ENCODE results near the gene PRSS21.

PRSS21 gene

GRCh38 chr16:2860826-2861567 lies 44.0 kb downstream of the PRSS21 start:
- Histone ChIP-seq H3K4me3 (ENCODE audit: low read length) (no peak overlapping the region), H3K36me3 (replicated peaks; ENCODE audit: low read depth, low read length) (no peaks in the 10 kb centered on the region), H3K27ac (ENCODE audit: low read length) (no peak overlapping the region), H3K9ac (ENCODE audit: low read length) (no peak overlapping the region), H2AFZ (ENCODE audit: low read depth, low read length) (no peak overlapping the region), H3K27me3 (ENCODE audit: low read depth, low read length) (no peaks in the 10 kb centered on the region), H3K4me2 (ENCODE audit: low read length) (no peak overlapping the region), H3K4me1 (ENCODE audit: low read length) (no peaks in the 10 kb centered on the region), H3K9me3 (ENCODE audit: insufficient read depth, low read length) (no peaks in the 10 kb centered on the region), H3K79me2 (ENCODE audit: low read length) (no peaks in the 10 kb centered on the region), H4K20me1 (ENCODE audit: insufficient read depth, low read length) (no peaks in the 10 kb centered on the region)
- no peak for TF ChIP-seq EZH2phosphoT487 (IDR thresholded peaks at IDR 0.05; ENCODE audit: low read depth)
- TF ChIP-seq, protein P1, sequence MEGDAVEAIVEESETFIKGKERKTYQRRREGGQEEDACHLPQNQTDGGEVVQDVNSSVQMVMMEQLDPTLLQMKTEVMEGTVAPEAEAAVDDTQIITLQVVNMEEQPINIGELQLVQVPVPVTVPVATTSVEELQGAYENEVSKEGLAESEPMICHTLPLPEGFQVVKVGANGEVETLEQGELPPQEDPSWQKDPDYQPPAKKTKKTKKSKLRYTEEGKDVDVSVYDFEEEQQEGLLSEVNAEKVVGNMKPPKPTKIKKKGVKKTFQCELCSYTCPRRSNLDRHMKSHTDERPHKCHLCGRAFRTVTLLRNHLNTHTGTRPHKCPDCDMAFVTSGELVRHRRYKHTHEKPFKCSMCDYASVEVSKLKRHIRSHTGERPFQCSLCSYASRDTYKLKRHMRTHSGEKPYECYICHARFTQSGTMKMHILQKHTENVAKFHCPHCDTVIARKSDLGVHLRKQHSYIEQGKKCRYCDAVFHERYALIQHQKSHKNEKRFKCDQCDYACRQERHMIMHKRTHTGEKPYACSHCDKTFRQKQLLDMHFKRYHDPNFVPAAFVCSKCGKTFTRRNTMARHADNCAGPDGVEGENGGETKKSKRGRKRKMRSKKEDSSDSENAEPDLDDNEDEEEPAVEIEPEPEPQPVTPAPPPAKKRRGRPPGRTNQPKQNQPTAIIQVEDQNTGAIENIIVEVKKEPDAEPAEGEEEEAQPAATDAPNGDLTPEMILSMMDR (IDR thresholded peaks at IDR 0.05; ENCODE audit: low read depth, low read length): no peak

DNA sequence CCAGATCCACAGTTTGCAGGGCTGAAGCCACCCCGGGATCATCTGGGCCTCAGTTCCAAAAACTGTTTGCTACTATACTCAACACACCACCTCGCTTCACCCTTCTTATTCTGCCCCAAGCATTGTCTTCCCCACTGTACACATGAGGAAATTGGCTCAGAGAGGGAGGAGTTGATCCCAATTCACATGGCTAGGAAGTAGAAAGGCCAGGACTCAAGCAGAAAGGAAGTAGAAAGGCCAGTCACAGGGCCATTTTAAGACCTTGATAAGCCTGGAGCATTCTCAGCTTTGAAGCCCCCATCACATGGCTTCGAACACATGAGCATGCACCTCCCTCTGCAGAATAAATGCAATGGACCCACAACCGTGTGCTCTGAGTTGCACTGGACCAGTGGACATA lies 48.6 kb downstream of the PRSS21 start:
- H3K27ac ChIP-seq (ENCODE audit: low read length): no peak overlapping the region

DNA sequence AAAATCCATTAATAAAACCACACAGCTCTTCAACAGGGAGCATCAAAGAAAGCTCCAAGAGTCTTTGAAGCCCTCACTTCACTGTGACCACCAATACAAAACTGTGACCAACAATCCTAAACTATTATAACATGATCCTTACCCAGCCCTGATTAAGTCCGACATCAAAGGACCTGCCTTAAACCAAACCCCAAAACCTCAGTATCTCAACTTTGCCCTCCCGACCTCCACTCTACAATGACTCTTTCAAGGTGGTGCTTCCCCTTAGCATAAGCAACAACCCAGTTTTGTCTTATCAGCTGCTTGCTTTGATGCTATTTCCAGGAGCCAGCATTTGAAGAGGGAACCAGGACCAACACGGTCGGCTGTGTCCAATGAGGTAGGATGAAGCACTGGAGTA lies 49.4 kb downstream of the PRSS21 start:
- Histone ChIP-seq H3K4me2 (ENCODE audit: low read length) (no peak overlapping the region), H3K4me3 (ENCODE audit: low read length) (no peak overlapping the region), H3K4me1 (ENCODE audit: low read length) (no peaks in the 10 kb centered on the region), H3K27ac (ENCODE audit: low read length) (no peak overlapping the region), H3K36me3 (replicated peaks; ENCODE audit: low read depth, low read length) (no peaks in the 10 kb centered on the region), H4K20me1 (ENCODE audit: insufficient read depth, low read length) (no peaks in the 10 kb centered on the region), H3K9me3 (ENCODE audit: insufficient read depth, low read length) (no peaks in the 10 kb centered on the region), H3K27me3 (ENCODE audit: low read depth, low read length) (no peaks in the 10 kb centered on the region), H3K79me2 (ENCODE audit: low read length) (no peaks in the 10 kb centered on the region), H2AFZ (ENCODE audit: low read depth, low read length) (no peak overlapping the region), H3K9ac (ENCODE audit: low read length) (no peak overlapping the region)
- TF ChIP-seq EZH2phosphoT487 (IDR thresholded peaks at IDR 0.05; ENCODE audit: low read depth): no peak
- TF ChIP-seq, protein P1 (IDR thresholded peaks at IDR 0.05; ENCODE audit: low read depth, low read length): no peak

More for the DNA sequence above, 48.6 kb downstream of the PRSS21 start:
- TF ChIP-seq EZH2phosphoT487 (IDR thresholded peaks at IDR 0.05; ENCODE audit: low read depth): no peak
- TF ChIP-seq, protein P1 (IDR thresholded peaks at IDR 0.05; ENCODE audit: low read depth, low read length): no peak
- Histone ChIP-seq H3K9me3 (ENCODE audit: insufficient read depth, low read length) (no peaks in the 10 kb centered on the region), H3K4me1 (ENCODE audit: low read length) (no peaks in the 10 kb centered on the region), H3K4me3 (ENCODE audit: low read length) (no peak overlapping the region), H3K4me2 (ENCODE audit: low read length) (no peak overlapping the region), H3K79me2 (ENCODE audit: low read length) (no peaks in the 10 kb centered on the region), H3K27me3 (ENCODE audit: low read depth, low read length) (no peaks in the 10 kb centered on the region), H4K20me1 (ENCODE audit: insufficient read depth, low read length) (no peaks in the 10 kb centered on the region), H3K9ac (ENCODE audit: low read length) (no peak overlapping the region), H2AFZ (ENCODE audit: low read depth, low read length) (no peak overlapping the region), H3K36me3 (replicated peaks; ENCODE audit: low read depth, low read length) (no peaks in the 10 kb centered on the region)

DNA sequence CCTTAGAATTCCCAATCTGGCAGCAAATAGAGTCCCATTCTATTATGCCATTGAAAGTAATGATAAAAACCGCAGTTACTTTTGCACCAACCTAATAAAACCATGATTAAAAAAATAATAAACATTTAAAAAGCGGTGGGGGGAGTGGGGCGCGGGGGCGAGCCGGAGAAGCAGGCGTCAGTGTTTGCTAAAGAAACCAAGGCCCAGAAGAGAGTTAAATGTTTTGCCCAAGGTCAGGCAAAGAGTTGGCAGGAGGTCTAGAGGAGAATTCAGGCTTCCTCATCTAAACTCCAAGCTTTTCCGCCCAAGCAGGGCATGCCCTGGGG lies 50.6 kb downstream of the PRSS21 start:
- Histone ChIP-seq H3K9ac (ENCODE audit: low read length) (peak overlapping the region; percentile 83), H3K27me3 (ENCODE audit: low read depth, low read length) (no peaks in the 10 kb centered on the region), H3K4me1 (ENCODE audit: low read length) (no peaks in the 10 kb centered on the region), H3K27ac (ENCODE audit: low read length) (peak overlapping the region; percentile 71), H3K9me3 (ENCODE audit: insufficient read depth, low read length) (no peaks in the 10 kb centered on the region), H3K79me2 (ENCODE audit: low read length) (no peaks in the 10 kb centered on the region), H3K36me3 (replicated peaks; ENCODE audit: low read depth, low read length) (no peaks in the 10 kb centered on the region), H3K4me3 (ENCODE audit: low read length) (peak overlapping the region; percentile 89), H2AFZ (ENCODE audit: low read depth, low read length) (peak overlapping the region; percentile 95), H3K4me2 (ENCODE audit: low read length) (peak overlapping the region; percentile 65), H4K20me1 (ENCODE audit: insufficient read depth, low read length) (no peaks in the 10 kb centered on the region)
- TF ChIP-seq, protein P1 (IDR thresholded peaks at IDR 0.05; ENCODE audit: low read depth, low read length): no peak
- no peak for TF ChIP-seq EZH2phosphoT487 (IDR thresholded peaks at IDR 0.05; ENCODE audit: low read depth)
